PC-3 (cell line): ENCODE data around the gene PIP5K1C. TPM values are rescaled to one million over a fixed set of nuclear protein-coding genes. Genes with fewer than 3 reads are reported as not detected.

Experiments
- ATAC-seq: fragments of 200-7000 bp; cut with Tn5 transposase; 2 replicates; pipeline ENCODE4 v1.9.1; 2020; ENCODE audit warnings: mild to moderate bottlenecking, moderate library complexity
- BruUV-seq: library from RNA; stranded (reverse); fragments of 400-500 nt; replicated peaks from 2 replicates; lab custom pipeline; 2021; lab: Mats Ljungman, UMichigan
- CTCF ChIA-PET: fragments of 300-600 bp; sonication (Branson Sonifier 250); formaldehyde crosslinking; loops from one replicate; lab custom pipeline; 2022; ENCODE audit warnings: antibody characterized with exemption; lab: Charles Lee
- POLR2A ChIA-PET: fragments of 300-600 bp; sonication (Branson Sonifier 250); formaldehyde crosslinking; loops from one replicate; lab custom pipeline; 2022; ENCODE audit warnings: antibody characterized with exemption; ENCODE audit not compliant: unreplicated experiment; lab: Charles Lee
- DNase-seq: peaks from one replicate; pipeline ENCODE4 v3.0.0-alpha.2; 2015
- H2AFZ ChIP-seq: fragments of 300-600 bp; sonication (generic); 2 replicates; pipeline ENCODE4 v1.6.0; 2016; ENCODE audit warnings: antibody characterized with exemption, low read length
- H3F3A ChIP-seq: fragments of 300-600 bp; sonication (generic); one replicate; pipeline ENCODE4 v1.6.0; 2017; ENCODE audit warnings: antibody characterized with exemption, low read length, control low read depth, mild to moderate bottlenecking; ENCODE audit not compliant: unreplicated experiment
- H3K27ac ChIP-seq: fragments of 300-600 bp; sonication (generic); 2 replicates; pipeline ENCODE4 v1.5.1; 2016; ENCODE audit warnings: mild to moderate bottlenecking, low read length
- H3K27me3 ChIP-seq: fragments of 300-600 bp; sonication (generic); 2 replicates; pipeline ENCODE4 v1.6.1; 2016; ENCODE audit warnings: low read length, mixed read lengths
- H3K36me3 ChIP-seq: fragments of 300-600 bp; sonication (generic); 2 replicates; pipeline ENCODE4 v1.6.1; 2016; ENCODE audit warnings: low read depth, mixed run types, low read length, mixed read lengths
- H3K4me1 ChIP-seq: fragments of 300-600 bp; sonication (generic); 2 replicates; pipeline ENCODE4 v1.5.1; 2016; ENCODE audit warnings: low read length; ENCODE audit not compliant: insufficient read depth
- H3K4me2 ChIP-seq: fragments of 300-600 bp; sonication (generic); 2 replicates; pipeline ENCODE4 v1.6.0; 2016; ENCODE audit warnings: low read length
- H3K4me3 ChIP-seq: fragments of 300-600 bp; sonication (generic); 2 replicates; pipeline ENCODE4 v1.5.1; 2016; ENCODE audit warnings: mild to moderate bottlenecking, low read length, mixed read lengths
- H3K79me2 ChIP-seq: fragments of 300-600 bp; sonication (generic); 2 replicates; pipeline ENCODE4 v1.6.1; 2017; ENCODE audit warnings: low read length, mixed read lengths
- H3K9ac ChIP-seq: fragments of 300-600 bp; sonication (generic); 2 replicates; pipeline ENCODE4 v1.6.0; 2016; ENCODE audit warnings: mild to moderate bottlenecking, low read length
- H3K9me2 ChIP-seq: fragments of 300-600 bp; sonication (generic); replicated peaks from 2 replicates; pipeline ENCODE4 v1.6.1; 2016; ENCODE audit warnings: mixed run types, low read length, mixed read lengths
- H3K9me3 ChIP-seq: fragments of 300-600 bp; sonication (generic); 2 replicates; pipeline ENCODE4 v1.6.1; 2016; ENCODE audit warnings: low read length, mixed read lengths
- H4K20me1 ChIP-seq: fragments of 300-600 bp; sonication (generic); 2 replicates; pipeline ENCODE4 v1.6.1; 2016; ENCODE audit warnings: low read length, mixed read lengths
- EZH2 ChIP-seq: fragments of 300-600 bp; sonication (generic); IDR thresholded peaks from one replicate; pipeline ENCODE4 v1.6.1; 2017; ENCODE audit warnings: antibody characterized with exemption, mild to moderate bottlenecking, low read length; ENCODE audit not compliant: unreplicated experiment
- EZH2phosphoT487 ChIP-seq: fragments of 300-600 bp; sonication (generic); IDR thresholded peaks from 2 replicates; pipeline ENCODE4 v1.6.1; 2018; ENCODE audit warnings: mild to moderate bottlenecking, antibody characterized with exemption, low read length, borderline replicate concordance
- intact Hi-C: fragments of 100-400 bp; cut with micrococcal nuclease; formaldehyde crosslinking; loops from 2 replicates; pipeline ENCODE4 v1.9.0; 2023
- total RNA-seq: library from RNA; depleted of rRNA; stranded (reverse); fragments of >200 nt; gene quantifications from 2 replicates; pipeline ENCODE4 v1.2.3, GENCODE V29; 2014
- TF ChIP-seq, protein P1 (sequence below): fragments of 300-600 bp; sonication (generic); conservative IDR thresholded peaks from 2 replicates; pipeline ENCODE4 v1.5.1; 2017; ENCODE audit warnings: antibody characterized with exemption, low read depth, mild to moderate bottlenecking, low read length

PIP5K1C gene
- total RNA-seq, 1 experiment from 2014 or later = 16.1 TPM

DNA sequence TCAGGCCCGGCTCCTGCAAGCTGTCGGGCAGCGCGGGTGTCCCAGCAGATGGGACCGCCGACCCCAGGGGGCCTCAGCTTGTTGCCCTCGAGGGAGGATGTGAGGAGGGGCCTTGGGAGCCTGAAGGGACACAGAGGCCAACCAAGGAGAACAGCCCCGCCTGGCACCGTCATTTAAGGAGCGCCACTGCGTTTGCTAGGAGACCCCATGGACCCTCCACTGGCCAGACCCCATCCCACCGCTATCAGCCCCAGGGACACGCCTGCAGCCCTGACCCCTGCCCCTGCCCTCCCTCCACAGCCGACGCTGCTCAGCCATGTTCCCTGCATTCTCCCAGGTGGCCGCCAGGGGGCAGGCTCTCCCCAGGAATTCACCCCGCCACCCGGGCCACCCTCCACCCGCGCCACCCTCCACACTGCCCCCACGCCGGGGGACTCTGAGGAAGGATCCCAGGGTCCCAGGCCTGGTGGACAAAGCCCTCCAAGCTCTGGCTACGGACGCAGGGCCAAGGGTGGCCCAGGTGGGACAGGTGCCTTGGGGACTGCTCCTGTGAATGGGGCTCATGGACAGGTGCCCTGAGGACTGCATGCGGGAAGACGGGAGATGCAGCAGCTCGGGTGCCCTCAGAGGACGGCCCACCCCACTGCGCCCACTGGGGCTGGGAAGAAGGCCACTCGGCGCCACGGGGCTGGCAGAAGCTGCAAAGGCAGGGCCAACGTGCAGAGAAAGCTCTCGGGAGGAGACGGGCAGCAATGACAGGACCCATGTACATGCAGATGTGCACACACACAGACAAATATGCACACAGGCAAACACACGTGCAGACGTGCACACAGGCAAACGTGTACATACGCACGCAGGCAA lies 34.4 kb downstream of the PIP5K1C start:
- H3F3A ChIP-seq = no peaks in the 10 kb centered on the region
- intact Hi-C loops = loop anchor here (2.0 kb wide), 1 partner anchor 53 kb away; no protein-coding TSS in a partner anchor
- no peaks in the 10 kb centered on the region for H4K20me1 ChIP-seq
- H3K27ac ChIP-seq = no peak overlapping the region
- POLR2A ChIA-PET = no interaction called here
- H3K4me3 ChIP-seq = no peak overlapping the region
- H3K36me3 ChIP-seq = no peaks in the 10 kb centered on the region; the same call in 1 of the 2 replicates
- no peaks in the 10 kb centered on the region for H3K27me3 ChIP-seq
- no peaks in the 10 kb centered on the region for H3K4me1 ChIP-seq
- ATAC-seq = peak; percentile 84
- DNase-seq = peak; percentile 26
- H3K9ac ChIP-seq = no peak overlapping the region
- CTCF ChIA-PET = no interaction called here
- H3K9me2 ChIP-seq = no peaks in the 10 kb centered on the region
- H3K4me2 ChIP-seq = no peak overlapping the region
- no peaks in the 10 kb centered on the region for H3K79me2 ChIP-seq
- no peak for TF ChIP-seq EZH2phosphoT487
- TF ChIP-seq EZH2 = no peak
- TF ChIP-seq, protein P1, sequence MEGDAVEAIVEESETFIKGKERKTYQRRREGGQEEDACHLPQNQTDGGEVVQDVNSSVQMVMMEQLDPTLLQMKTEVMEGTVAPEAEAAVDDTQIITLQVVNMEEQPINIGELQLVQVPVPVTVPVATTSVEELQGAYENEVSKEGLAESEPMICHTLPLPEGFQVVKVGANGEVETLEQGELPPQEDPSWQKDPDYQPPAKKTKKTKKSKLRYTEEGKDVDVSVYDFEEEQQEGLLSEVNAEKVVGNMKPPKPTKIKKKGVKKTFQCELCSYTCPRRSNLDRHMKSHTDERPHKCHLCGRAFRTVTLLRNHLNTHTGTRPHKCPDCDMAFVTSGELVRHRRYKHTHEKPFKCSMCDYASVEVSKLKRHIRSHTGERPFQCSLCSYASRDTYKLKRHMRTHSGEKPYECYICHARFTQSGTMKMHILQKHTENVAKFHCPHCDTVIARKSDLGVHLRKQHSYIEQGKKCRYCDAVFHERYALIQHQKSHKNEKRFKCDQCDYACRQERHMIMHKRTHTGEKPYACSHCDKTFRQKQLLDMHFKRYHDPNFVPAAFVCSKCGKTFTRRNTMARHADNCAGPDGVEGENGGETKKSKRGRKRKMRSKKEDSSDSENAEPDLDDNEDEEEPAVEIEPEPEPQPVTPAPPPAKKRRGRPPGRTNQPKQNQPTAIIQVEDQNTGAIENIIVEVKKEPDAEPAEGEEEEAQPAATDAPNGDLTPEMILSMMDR = peak; percentile 83
- no peak overlapping the region for H2AFZ ChIP-seq
- BruUV-seq = no TSS peak
- no peaks in the 10 kb centered on the region for H3K9me3 ChIP-seq

DNA sequence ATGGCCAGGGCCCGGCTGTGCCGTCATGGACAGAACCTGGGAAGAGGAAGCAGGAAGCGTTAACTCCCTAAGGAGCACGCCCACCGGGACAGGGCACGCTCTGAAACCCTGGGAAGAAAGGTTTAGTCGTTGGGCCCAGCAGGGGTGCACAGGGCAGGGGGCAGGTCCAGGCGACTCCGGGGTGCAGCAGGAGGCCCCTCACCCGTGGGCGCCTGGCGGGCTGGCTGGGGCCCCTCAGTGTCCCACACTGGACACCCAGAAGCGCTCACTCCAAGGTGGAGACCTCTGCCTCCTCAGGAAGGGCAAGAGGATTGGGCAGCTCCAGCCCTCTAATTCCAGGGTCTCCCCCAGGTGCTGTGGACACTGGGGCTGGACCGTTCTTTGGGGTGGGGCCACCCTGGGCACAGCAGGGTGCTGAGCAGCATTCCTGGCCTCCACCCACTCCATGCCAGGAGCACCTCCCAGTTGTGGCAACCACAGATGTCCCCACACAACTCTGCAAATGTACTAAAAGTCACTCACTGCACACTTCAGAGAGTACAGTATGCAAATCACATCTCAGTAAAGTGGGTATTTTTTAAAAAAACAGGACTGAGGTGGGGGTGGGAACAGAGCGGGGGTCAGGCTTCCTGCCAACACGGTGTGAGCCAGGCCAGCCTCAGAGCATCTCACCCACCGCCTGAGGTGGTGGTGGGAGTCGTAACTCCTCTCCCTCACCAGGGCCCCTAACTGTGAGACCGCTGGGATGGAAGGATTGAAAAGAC lies 35.2 kb downstream of the PIP5K1C start:
- H4K20me1 ChIP-seq = no peaks in the 10 kb centered on the region
- H2AFZ ChIP-seq = no peak overlapping the region
- H3K4me1 ChIP-seq = no peaks in the 10 kb centered on the region
- H3K27me3 ChIP-seq = no peaks in the 10 kb centered on the region
- H3K9ac ChIP-seq = no peak overlapping the region
- no peaks in the 10 kb centered on the region; the same call in 1 of the 2 replicates for H3K36me3 ChIP-seq
- H3K9me3 ChIP-seq = no peaks in the 10 kb centered on the region
- TF ChIP-seq EZH2phosphoT487 (no peak), EZH2 (no peak)
- TF ChIP-seq, protein P1 = no peak
- no peaks in the 10 kb centered on the region for H3F3A ChIP-seq
- ChIA-PET CTCF (no interaction called here), POLR2A (no interaction called here)
- no peak overlapping the region for H3K4me3 ChIP-seq
- H3K79me2 ChIP-seq = no peaks in the 10 kb centered on the region
- DNase-seq = no peak
- BruUV-seq = no TSS peak
- intact Hi-C loops = no loop called here
- H3K9me2 ChIP-seq = no peaks in the 10 kb centered on the region
- no peak overlapping the region for H3K4me2 ChIP-seq
- ATAC-seq = no peak
- no peak overlapping the region for H3K27ac ChIP-seq
